Nephron progenitor cell (in vitro differentiated cells): ENCODE results near the gene MYO1D.
"Not testable (repeated sequence)": the region's sequence is repeated elsewhere in the genome, so short reads cannot be mapped to it uniquely, and the experiment has no call there.

ENCODE experiments used
- DNase-seq: peaks from one replicate; pipeline ENCODE4 v3.0.0; 2021
- H3K27ac Mint-ChIP-seq: 2 replicates; pipeline ENCODE4 v1.8.0; 2021; ENCODE audit warnings: mild to moderate bottlenecking, moderate library complexity, mixed read lengths
- H3K27me3 Mint-ChIP-seq: 2 replicates; pipeline ENCODE4 v1.8.0; 2021; ENCODE audit warnings: mild to moderate bottlenecking, low read depth, mixed read lengths; ENCODE audit not compliant: poor library complexity
- H3K36me3 Mint-ChIP-seq: 2 replicates; pipeline ENCODE4 v1.8.0; 2021; ENCODE audit warnings: low read depth, mixed read lengths
- H3K4me1 Mint-ChIP-seq: 2 replicates; pipeline ENCODE4 v1.8.0; 2021; ENCODE audit warnings: mixed read lengths
- H3K4me3 Mint-ChIP-seq: 2 replicates; pipeline ENCODE4 v1.8.0; 2021; ENCODE audit warnings: mild to moderate bottlenecking, moderate library complexity, mixed read lengths
- H3K9me3 Mint-ChIP-seq: 2 replicates; pipeline ENCODE4 v1.8.0; 2021; ENCODE audit warnings: mild to moderate bottlenecking, moderate library complexity, mixed read lengths
- TF ChIP-seq, protein P1 (sequence below): fragments of 200-600 bp; sonication (generic); IDR thresholded peaks from 2 replicates; pipeline ENCODE4 v1.5.0; 2021; ENCODE audit warnings: antibody characterized with exemption

Gene MYO1D

DNA sequence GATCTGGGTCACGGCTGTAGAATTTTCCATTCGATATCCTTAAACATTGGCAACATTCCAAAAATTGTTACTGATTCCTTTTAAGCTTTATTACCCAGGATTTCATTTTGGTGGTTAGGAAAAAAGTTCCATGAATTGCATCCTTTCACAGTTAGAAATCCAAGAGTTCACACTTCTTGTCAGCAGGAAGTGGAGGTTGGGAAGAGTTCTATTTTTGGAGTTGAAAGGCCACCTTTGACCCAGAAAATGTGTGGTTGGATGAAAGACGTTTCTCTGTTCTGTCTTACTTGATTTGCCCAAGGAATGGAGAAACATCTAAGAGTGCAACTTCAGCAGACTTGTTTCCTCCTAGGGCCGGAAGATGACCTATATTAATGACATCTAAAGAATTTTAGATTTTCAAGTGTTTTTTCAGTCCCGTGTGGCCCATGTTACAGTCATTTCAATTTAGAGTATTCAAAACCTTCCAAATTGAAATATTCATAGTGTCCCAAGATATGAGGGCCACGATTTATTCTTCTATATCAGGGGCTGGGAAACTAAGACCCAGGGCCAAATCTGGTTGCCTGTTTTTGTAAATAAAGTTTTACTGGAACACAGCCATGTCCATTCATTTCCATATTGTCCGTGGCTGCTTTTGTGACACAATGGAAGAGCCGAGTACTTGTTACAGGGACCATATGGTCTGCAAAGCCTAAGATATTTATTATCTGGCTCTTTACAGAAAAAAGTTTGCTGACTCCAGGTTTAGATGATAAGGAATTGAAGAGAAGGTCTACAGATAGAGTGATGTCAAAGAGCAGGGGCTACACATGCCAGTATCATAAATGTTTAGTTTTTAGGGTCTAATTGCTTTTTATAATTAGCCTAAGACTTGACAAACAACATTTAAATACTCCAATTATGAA is 339.9 kb downstream of the MYO1D start:
- DNase-seq: no peak
- TF ChIP-seq, protein P1, sequence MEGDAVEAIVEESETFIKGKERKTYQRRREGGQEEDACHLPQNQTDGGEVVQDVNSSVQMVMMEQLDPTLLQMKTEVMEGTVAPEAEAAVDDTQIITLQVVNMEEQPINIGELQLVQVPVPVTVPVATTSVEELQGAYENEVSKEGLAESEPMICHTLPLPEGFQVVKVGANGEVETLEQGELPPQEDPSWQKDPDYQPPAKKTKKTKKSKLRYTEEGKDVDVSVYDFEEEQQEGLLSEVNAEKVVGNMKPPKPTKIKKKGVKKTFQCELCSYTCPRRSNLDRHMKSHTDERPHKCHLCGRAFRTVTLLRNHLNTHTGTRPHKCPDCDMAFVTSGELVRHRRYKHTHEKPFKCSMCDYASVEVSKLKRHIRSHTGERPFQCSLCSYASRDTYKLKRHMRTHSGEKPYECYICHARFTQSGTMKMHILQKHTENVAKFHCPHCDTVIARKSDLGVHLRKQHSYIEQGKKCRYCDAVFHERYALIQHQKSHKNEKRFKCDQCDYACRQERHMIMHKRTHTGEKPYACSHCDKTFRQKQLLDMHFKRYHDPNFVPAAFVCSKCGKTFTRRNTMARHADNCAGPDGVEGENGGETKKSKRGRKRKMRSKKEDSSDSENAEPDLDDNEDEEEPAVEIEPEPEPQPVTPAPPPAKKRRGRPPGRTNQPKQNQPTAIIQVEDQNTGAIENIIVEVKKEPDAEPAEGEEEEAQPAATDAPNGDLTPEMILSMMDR: no peak
- no peak overlapping the region for H3K4me3 Mint-ChIP-seq
- H3K27ac Mint-ChIP-seq: no peak overlapping the region
- peaks cover 3% of the 10 kb centered on the region for H3K27me3 Mint-ChIP-seq
- peaks cover 21% of the 10 kb centered on the region for H3K9me3 Mint-ChIP-seq
- H3K4me1 Mint-ChIP-seq: peaks cover 21% of the 10 kb centered on the region
- H3K36me3 Mint-ChIP-seq: peaks cover 23% of the 10 kb centered on the region

DNA sequence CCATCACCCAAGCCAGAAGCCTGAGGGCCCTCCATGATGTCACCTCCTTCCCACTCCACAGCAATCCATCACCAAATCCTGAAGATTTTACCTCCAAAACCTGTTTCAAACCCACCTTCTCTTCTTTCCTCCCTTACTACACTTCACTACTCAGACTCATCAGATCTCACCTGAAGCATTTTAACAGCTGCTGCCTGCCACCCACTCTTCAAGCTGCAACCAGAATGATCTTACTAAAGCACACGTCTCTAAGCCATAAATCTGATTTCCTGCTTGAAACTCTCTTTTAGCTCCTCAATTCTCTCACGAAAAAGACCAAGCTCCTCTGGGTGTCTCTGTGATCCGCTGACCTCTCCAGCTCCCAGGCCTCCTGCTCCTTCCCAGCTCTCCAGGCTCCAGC is 343.6 kb downstream of the MYO1D start:
- TF ChIP-seq, protein P1: no peak
- H3K4me1 Mint-ChIP-seq: peaks cover 21% of the 10 kb centered on the region
- H3K4me3 Mint-ChIP-seq: no peak overlapping the region
- H3K27ac Mint-ChIP-seq: peak overlapping the region; percentile 2
- H3K27me3 Mint-ChIP-seq: peaks cover 2% of the 10 kb centered on the region
- DNase-seq: no peak
- peaks cover 9% of the 10 kb centered on the region for H3K9me3 Mint-ChIP-seq
- H3K36me3 Mint-ChIP-seq: peaks cover 13% of the 10 kb centered on the region

DNA sequence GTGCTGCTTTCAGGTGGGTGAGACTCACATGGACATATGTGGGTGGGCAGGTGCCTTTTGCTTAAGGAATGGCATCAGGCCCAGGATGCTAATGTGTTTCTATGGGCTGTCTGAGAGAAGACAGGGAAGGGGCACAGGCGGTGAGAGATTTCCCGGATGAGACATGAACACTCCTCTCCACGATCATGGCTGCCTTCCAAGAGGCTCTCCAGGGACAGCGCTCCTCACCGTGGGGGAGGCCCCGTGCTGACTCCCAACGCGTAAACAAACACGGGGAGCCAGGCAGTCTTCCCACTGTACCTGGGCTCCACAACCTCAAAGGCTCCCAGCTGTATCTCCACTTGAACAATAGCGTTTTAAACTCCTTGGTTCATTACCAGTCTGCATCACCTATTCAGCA is 347.3 kb downstream of the MYO1D start:
- Mint-ChIP-seq H3K4me1 (peaks cover 17% of the 10 kb centered on the region), H3K9me3 (no peaks in the 10 kb centered on the region), H3K27me3 (peaks cover 2% of the 10 kb centered on the region), H3K36me3 (peaks cover 7% of the 10 kb centered on the region), H3K4me3 (no peak overlapping the region), H3K27ac (no peak overlapping the region)
- TF ChIP-seq, protein P1: no peak
- no peak for DNase-seq

DNA sequence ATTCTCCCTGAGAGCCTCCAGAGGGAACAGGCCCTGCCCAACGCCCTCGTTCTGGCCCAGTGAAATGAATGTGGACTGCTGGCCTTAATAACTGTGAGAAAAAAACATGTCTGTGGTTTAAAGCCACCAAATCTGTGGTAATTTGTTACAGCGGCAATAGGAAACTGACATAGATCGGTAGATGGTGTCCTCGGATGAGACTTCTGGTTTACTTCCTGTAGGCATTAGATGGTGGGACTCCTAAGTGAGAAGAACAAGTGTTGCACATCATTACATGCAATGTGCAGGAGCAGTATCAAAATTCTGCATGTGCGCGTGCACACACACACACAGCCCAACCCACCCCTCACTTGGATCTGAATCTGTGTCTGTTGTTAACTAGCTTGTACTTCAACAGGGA is 348.1 kb downstream of the MYO1D start:
- H3K4me3 Mint-ChIP-seq: no peak overlapping the region
- TF ChIP-seq, protein P1: no peak

GRCh38 chr17:32527146-32527545 is 349.8 kb downstream of the MYO1D start:
- H3K4me3 Mint-ChIP-seq: no peak overlapping the region
- peaks cover 2% of the 10 kb centered on the region for H3K27me3 Mint-ChIP-seq
- peaks cover 17% of the 10 kb centered on the region for H3K4me1 Mint-ChIP-seq
- no peak overlapping the region for H3K27ac Mint-ChIP-seq
- no peaks in the 10 kb centered on the region for H3K9me3 Mint-ChIP-seq
- no peak for DNase-seq
- TF ChIP-seq, protein P1: no peak
- no peaks in the 10 kb centered on the region for H3K36me3 Mint-ChIP-seq

More for the DNA sequence above, 348.1 kb downstream of the MYO1D start:
- peak overlapping the region; percentile 68 for H3K27ac Mint-ChIP-seq
- no peaks in the 10 kb centered on the region for H3K9me3 Mint-ChIP-seq
- H3K4me1 Mint-ChIP-seq: peaks cover 17% of the 10 kb centered on the region
- peaks cover 2% of the 10 kb centered on the region for H3K27me3 Mint-ChIP-seq
- H3K36me3 Mint-ChIP-seq: peaks cover 7% of the 10 kb centered on the region
- no peak for DNase-seq

- no peak for DNase-seq
- no peaks in the 10 kb centered on the region for H3K9me3 Mint-ChIP-seq
- TF ChIP-seq, protein P1: no peak
- H3K27me3 Mint-ChIP-seq: no peaks in the 10 kb centered on the region
- H3K4me3 Mint-ChIP-seq: no peak overlapping the region
- no peak overlapping the region for H3K27ac Mint-ChIP-seq
- peaks cover 30% of the 10 kb centered on the region for H3K4me1 Mint-ChIP-seq
- no peaks in the 10 kb centered on the region for H3K36me3 Mint-ChIP-seq
Observed at GRCh38 chr17:32525122-32525521, 351.8 kb downstream of the MYO1D start.

DNA sequence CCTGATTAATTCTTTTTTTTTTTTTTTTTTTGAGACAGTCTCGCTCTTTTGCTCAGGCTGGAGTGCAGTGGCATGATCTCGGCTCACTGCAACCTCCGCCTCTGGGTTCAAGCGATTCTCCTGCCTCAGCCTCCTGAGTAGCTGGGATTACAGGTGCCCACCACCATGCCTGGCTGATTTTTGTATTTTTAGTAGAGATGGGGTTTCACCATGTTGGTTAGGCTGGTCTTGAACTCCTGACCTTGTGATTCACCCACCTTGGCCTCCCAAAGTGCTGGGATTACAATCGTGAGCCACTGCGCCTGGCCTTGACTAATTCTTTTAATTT is 352.4 kb downstream of the MYO1D start:
- H3K36me3 Mint-ChIP-seq, H3K9me3 Mint-ChIP-seq, H3K27ac Mint-ChIP-seq, DNase-seq, H3K27me3 Mint-ChIP-seq, H3K4me3 Mint-ChIP-seq: not testable (repeated sequence)
- H3K4me1 Mint-ChIP-seq: peaks cover 36% of the 10 kb centered on the region
